Central memory CD4-positive, alpha-beta T cell (primary cell): Measurements from ENCODE around the gene BROX.
"Not testable (repeated sequence)": the region's sequence is repeated elsewhere in the genome, so short reads cannot be mapped to it uniquely, and the experiment has no call there.

Source experiments
- DNase-seq: peaks from one replicate; pipeline ENCODE4 v3.0.0; 2022

The BROX gene

DNA sequence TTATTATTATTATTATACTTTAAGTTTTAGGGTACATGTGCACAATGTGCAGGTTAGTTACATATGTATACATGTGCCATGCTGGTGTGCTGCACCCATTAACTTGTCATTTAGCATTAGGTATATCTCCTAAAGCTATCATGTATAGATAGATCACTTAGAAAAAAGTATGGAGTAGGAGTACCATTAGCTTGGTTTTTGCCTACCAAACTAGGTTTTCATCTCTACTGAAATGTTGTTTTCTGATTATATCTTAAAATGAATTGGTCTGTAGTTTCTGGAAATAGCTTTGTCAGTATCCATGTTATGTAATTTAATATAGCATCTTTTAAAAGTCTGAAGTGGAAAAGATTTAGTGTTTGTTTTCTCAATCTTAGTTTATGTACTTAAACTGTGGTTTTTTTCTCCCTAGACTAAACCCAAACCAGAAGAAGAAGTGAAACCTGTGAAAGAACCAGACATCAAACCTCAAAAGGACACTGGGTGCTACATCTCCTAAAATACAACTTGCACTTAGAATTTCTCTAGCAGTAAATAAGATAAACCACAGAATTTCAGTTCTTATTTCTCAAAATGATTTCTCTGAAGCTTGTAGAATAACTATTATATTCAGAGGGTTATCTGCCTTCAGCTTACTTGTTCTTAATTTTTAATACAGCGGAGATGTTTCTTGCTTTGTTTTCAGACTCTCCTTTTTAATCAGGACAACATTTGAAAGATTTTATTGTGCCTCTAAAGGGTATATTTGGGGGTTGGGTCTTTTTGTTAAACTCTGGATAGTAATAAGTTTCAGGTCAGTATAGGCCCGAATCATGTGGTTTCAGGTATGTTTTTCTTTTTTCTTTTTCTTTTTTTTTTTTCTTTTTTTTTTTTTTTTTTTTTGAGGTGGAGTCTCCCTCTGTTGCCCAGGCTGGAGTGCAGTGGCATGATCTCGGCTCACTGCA lies 20.1 kb downstream of the BROX start:
- no peak for DNase-seq

DNA sequence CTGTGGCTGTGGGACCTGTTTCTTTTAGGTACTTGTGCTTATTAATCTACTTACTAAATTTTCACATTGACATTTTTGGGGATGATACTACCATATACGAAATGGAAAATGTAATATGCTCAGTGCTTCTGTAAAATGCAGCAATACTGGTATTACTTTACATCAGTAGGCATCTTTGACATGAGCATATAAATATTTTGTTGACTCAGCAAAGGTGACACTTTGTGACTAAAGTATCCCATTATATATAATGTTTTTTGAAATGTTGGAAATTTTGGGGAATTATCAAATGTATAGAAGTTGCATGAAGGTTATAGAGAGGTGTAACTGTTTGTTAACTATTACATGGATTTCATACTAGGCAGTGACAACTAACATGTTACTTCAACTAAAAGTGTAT lies 22.4 kb downstream of the BROX start:
- DNase-seq: no peak

DNA sequence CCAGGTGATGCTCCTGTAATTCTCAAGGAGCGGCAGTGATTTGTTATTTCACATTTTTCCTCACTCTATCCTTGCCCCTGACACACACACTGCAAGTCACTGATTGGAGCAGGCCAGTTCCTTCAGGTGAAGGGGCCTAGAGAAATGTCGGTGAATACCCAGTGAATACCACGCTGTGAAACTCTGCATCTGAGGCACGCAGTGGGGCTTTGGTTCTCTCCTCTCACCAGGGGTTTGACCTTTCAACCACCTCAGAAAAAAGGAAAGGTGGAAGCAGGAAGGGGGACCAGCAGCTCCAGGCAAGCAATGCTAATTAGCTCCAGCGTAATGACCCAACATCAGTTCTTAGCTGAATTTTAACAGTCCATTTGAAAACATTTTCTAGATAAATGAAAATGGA lies 24.1 kb downstream of the BROX start:
- DNase-seq: no peak

DNA sequence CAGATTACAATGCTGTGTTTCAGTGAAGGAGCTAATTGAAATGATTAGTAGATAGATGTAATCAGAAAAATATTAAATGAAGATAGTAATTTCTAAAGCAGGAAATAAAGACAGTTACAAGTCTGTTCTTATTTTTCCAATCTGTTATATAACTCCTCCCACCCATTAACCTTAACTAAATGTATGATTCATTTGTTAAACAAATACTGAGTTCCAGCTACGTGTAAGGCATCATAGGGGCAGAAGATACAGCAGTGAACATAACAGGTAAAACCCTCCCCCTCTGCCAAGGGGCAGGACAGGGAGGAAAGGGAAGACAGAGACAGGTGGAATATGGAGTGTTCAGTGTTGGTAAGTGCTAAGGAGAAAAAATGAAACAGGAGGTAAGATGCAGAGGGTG lies 24.6 kb downstream of the BROX start, which contains the start of gene FAM177B:
FAM177B (plus strand) TSS at position 231 of the 400 bp plus-strand sequence. CDS start 9,344 bp downstream, outside the sequence.
- DNase-seq: no peak

DNA sequence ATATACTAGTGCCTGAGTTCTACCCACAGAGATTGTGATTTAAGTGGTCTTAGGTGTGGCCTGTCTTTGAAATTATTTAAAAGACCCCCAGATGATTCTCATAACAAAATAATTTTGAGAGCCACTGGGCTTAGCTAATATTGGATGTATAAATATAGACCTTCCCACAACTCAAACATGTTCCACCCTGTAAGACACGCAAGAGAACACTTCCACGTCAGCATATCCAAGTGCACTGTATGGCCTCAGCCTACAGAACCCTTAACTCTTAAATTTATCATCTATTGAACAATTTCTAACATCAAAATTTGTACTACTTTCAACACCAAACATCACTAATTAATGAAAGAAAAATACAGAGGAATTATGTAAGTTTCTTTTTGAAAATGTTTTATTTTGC lies 27.1 kb downstream of the BROX start:
- no peak for DNase-seq

- no peak for DNase-seq
Measured at GRCh38 chr1:222739929-222740328, 27.6 kb downstream of the BROX start.

GRCh38 chr1:222741630-222742457 lies 29.5 kb downstream of the BROX start:
- DNase-seq: not testable (repeated sequence)

DNA sequence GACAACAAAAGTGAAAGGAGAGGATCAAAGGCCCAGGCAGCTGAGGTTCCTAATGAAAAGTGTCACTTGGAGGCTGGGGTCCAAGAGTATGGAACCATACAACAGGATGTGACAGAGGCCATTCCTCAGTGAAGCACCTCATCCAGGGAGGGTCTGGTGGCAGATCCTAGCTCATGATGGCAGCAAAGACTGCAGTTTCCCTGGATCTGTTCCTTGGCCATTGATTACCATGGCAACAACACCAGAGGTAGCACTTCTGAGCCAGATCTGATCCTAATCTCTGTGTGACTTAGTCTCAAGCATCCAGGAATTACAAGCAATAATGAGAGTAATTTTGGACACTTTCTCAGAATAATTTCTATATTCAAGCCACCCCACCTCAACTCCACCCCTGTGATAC lies 37.6 kb downstream of the BROX start:
- DNase-seq: no peak

DNA sequence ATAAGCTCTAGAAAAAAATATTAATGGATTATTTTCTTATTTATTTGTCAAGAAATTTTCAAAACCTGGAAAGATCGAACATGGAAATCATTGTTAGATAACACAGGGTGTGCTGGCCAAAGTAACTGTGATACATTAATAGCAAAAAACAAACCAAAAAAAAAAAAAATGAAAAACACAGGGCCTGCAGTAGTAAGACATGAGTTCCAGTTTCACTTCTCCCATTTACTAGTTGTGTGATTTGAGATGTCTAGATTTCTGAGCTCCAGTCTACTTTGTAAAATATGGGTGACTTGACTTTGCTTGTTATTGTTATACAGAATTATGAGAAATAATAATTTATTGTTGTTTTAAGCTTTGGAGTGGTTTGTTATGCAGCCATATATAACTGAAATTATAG lies 38.3 kb downstream of the BROX start:
- no peak for DNase-seq

- DNase-seq: no peak
Measured at GRCh38 chr1:222751255-222751654, 38.9 kb downstream of the BROX start.

GRCh38 chr1:222754366-222755139 lies 42.2 kb downstream of the BROX start:
- no peak for DNase-seq

DNA sequence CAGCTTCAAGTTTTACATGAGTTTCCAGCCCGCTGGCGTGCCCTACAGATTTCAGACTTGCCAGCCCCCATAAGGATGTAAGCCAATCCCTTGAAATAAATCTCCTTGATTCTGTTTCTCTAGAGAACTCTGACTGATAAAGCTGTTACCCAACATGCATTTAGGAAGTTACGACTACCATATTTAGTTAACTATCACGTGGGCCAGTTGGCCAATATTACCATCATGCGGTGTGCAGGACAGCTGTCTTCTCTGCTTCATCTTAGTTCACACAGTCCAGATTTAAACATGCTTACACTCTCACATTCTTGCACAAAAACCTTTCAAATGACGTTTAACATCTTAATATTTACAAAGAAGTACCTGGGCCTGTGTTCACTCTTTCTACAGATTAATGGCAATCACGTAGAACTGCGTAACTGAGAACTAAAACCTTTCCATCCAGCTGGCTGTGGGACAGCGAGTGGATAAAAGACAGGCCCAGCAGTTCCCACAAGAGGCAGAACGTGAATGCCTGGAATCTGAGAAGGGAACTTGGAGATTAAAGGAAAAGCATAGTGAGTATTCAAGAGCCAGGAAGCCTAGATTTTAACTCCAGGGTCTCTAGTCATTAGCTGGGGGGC lies 45.4 kb downstream of the BROX start:
- DNase-seq: no peak

DNA sequence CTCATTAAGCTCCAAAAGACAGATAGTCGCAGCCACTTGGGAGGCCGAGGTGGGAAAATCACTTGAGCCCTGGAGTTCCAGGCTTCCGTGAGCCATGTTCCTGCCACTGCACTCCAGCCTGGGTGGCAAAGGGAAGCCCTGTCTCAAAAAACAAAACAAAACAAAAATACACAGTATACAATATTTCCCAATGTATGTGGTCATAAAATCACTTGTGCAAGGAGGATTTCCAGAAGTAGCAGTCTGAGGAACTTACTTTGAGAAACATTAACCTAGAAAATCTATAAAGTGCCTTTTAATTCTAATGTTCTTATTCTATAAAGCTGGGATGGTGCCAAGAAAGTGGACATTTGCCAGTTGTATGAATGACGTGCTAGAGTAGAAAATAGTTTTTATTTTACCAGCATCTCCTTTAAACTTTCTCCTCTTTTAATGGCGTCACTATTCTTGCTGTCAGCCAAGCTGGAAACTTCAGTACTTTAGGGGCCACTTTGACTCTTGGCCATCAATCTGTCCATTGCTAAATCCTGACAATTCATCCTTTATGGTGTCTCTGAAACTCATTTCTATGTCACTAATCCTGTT lies 47.2 kb downstream of the BROX start:
- DNase-seq: no peak

- no peak for DNase-seq
Measured at GRCh38 chr1:222761083-222761482, 48.7 kb downstream of the BROX start.

GRCh38 chr1:222762178-222762577 lies 49.8 kb downstream of the BROX start:
- DNase-seq: not testable (repeated sequence)

DNA sequence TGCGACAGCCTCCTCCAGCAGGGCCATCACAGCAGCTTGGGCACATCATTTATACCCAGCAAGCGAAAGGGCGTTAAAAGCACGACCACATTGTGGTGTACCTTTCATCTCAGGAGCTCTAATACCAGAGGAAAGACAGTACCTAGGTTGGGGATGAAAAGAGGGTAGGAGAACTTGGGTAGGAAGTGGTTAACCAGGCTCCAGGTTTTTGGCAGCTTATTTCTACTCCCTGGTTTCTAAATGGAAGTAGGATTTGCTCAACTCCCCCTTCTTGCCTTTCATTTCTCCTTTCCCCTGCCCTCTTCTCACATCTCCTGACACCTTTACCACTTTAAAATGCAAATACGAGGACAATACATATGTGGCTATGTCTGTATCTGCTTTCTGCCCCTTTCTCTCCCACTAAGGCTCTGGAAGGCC lies 54.8 kb downstream of the BROX start:
- no peak for DNase-seq

DNA sequence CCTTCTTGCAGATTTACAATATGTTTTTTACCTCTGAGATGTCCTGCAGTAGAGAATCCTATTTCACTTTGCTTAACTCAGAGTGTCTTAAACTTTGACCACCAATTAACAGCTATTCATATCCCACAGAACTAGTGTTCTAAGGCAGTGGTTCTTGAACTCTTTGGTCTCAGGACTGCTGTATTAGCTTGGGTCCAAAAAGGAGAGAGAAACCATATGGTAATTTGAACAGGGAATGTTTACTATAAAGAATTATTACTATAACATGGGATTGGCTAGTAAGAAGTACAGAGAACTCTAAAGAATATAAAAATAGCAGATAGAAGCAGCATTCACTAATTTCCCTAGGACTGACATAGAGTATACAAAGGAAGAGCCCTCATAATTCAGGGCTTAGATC lies 56.2 kb downstream of the BROX start:
- no peak for DNase-seq

- no peak for DNase-seq
Measured at GRCh38 chr1:222769181-222769580, 56.8 kb downstream of the BROX start.

DNA sequence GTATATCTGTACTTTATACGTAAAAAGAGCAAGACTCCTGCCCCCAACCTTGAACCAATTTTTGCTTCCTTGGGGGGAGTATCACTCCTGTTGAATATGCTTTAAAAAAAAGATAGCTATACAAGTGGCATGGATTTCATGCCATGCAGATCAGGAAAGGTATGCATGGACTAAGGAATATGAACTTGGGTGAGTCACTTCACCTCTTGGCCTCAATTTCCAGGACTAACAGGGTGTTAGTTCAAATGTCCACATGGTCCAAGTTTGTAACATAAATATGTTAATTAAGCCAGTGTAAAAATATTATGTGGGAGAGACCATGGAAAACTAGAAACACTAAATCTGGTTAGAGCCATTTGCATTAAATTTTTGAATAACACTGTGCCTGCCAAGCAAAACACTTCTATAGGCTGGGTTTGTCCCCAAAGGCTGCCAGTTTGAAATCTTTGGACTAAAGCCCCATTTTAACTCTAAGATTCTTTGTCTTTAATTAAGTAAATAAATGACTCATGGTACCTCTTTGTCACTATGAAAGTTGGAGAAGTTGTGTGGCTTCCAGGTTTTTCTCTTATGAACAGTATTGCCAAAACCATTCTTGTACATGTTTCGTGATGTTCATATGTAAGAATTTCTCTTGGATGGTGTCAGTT lies 57.7 kb downstream of the BROX start:
- no peak for DNase-seq

DNA sequence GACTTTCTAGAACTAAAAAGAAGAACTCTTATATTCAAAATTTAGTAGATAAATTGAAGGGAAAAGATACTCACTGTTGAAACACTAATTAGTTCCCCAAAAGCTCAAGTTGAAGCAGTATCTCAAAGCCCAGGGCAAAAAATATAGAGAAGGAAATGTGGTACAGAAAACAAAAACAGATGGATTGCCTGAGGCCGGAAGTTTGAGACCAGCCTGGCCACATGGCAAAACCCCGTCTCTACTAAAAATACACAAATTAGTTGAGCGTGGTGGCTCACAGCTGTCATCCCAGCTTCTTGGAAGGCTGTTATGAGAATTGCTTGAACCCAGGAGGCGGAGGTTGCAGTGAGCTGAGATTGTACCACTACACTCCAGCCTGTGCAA lies 60.6 kb downstream of the BROX start:
- DNase-seq: no peak

- no peak for DNase-seq
Measured at GRCh38 chr1:222777463-222777862, 65.1 kb downstream of the BROX start.

GRCh38 chr1:222777977-222778376 lies 65.6 kb downstream of the BROX start:
- no peak for DNase-seq
